A549 (cell line): ENCODE data around the gene CPTP.

Experiments used
- CEBPB ChIP-seq, 2 experiments: fragments of >200 bp in 1 of 2; sonication (Bioruptor Twin) in 1 of 2; formaldehyde crosslinking in 1 of 2; IDR thresholded peaks; 2 replicates each; pipeline ENCODE4 v1.6.1; 2012 to 2016
- EP300 ChIP-seq, 2 experiments: fragments of >200 bp; sonication (Bioruptor Twin); formaldehyde crosslinking; IDR thresholded peaks; 2 replicates in 1 of 2; 3 replicates in 1 of 2; pipeline ENCODE4 v1.6.1; 2016 to 2017
- JUNB ChIP-seq: fragments of >200 bp; sonication (Bioruptor Twin); formaldehyde crosslinking; IDR thresholded peaks from 2 replicates; pipeline ENCODE4 v1.6.1; 2016
- POLR2A ChIP-seq: IDR thresholded peaks from 2 replicates; pipeline ENCODE4 v1.6.1; 2012; ENCODE audit warnings: mild to moderate bottlenecking, low read length
- RAD21 ChIP-seq, 2 experiments: fragments of >200 bp in 1 of 2; sonication (Bioruptor Twin) in 1 of 2; formaldehyde crosslinking in 1 of 2; IDR thresholded peaks in 1 of 2; conservative IDR thresholded peaks in 1 of 2; 2 replicates in 1 of 2; 3 replicates in 1 of 2; pipeline ENCODE4 v1.6.1; 2012 to 2018; ENCODE audit warnings: inconsistent platforms in 1 of 2
- ZSCAN20 ChIP-seq: fragments of 250-450 bp; sonication (Bioruptor Pico); IDR thresholded peaks from 2 replicates; pipeline ENCODE4 v1.8.0; 2022; ENCODE audit warnings: mild to moderate bottlenecking, moderate library complexity
- TF ChIP-seq, protein P1 (sequence below): fragments of >200 bp; sonication (Bioruptor Twin); formaldehyde crosslinking; IDR thresholded peaks from 3 replicates; pipeline ENCODE4 v1.5.1; 2016
- TF ChIP-seq, protein P2 (sequence below): IDR thresholded peaks from 2 replicates; pipeline ENCODE4 v1.6.1; 2012

DNA sequence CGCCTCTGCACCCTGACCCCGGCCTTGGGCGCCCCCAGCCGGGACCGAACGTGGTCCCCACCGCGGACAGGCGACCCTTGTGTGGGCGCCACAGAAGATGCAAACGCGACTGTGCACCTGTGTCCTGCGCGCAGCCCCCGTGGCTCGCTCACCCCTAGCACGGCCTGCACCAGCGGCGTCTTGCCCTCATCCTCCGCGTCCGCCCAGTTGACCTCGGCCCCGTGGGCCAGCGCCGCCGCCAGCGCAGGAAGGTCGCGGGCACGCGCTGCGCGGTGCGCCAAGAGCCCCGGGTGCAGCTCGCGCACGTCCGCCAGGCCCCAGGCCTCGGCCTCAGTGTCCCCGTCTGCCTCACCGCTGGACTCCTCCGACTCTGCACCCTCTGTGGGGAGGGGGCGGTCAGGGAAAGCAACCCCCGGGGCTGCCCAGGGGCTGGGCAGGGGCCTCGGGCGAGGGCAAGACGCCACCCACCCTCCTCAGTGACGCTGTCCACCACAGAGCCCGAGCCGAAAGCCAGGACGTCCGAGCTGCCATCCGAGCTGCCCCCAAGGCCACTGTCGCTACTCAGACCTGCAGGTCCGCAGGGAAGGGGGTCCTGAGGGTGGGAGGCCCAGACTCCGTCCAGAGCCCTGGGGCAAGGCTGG lies 30.2 kb upstream of the CPTP start:
- TF ChIP-seq, protein P1, sequence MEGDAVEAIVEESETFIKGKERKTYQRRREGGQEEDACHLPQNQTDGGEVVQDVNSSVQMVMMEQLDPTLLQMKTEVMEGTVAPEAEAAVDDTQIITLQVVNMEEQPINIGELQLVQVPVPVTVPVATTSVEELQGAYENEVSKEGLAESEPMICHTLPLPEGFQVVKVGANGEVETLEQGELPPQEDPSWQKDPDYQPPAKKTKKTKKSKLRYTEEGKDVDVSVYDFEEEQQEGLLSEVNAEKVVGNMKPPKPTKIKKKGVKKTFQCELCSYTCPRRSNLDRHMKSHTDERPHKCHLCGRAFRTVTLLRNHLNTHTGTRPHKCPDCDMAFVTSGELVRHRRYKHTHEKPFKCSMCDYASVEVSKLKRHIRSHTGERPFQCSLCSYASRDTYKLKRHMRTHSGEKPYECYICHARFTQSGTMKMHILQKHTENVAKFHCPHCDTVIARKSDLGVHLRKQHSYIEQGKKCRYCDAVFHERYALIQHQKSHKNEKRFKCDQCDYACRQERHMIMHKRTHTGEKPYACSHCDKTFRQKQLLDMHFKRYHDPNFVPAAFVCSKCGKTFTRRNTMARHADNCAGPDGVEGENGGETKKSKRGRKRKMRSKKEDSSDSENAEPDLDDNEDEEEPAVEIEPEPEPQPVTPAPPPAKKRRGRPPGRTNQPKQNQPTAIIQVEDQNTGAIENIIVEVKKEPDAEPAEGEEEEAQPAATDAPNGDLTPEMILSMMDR = no peak
- TF ChIP-seq POLR2A (no peak), EP300 (IDR thresholded peaks at IDR 0.05) (no peak), RAD21 (conservative IDR thresholded peaks at IDR 0.05 in 1 of 2, IDR thresholded peaks at IDR 0.05 in 1 of 2) (no peak), ZSCAN20 (no peak), JUNB (no peak), CEBPB (IDR thresholded peaks at IDR 0.05) (no peak)
- TF ChIP-seq, protein P2, sequence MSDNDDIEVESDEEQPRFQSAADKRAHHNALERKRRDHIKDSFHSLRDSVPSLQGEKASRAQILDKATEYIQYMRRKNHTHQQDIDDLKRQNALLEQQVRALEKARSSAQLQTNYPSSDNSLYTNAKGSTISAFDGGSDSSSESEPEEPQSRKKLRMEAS = no peak
